Neural cell (in vitro differentiated cells): Measurements from ENCODE around the gene DPP10. TPM values are rescaled to one million over a fixed set of nuclear protein-coding genes. Genes with fewer than 3 reads are reported as not detected.

Source experiments
- H2AFZ ChIP-seq: fragments of 200-600, 300-800 bp; sonication (generic), shearing (Covaris generic); 2 replicates; pipeline ENCODE4 v1.6.0; 2014; ENCODE audit warnings: low read depth, mild to moderate bottlenecking, antibody characterized with exemption, low read length, moderate library complexity
- H3F3A ChIP-seq: fragments of 200-600 bp; shearing (Covaris generic); 2 replicates; pipeline ENCODE4 v1.6.1; 2016; ENCODE audit warnings: mild to moderate bottlenecking, moderate library complexity, mixed read lengths, antibody characterized with exemption, low read length; ENCODE audit not compliant: insufficient read depth, poor library complexity, severe bottlenecking
- H3K27ac ChIP-seq: fragments of 200-600, 300-800 bp; sonication (generic), shearing (Covaris generic); 2 replicates; pipeline ENCODE4 v1.5.1; 2014; ENCODE audit warnings: mild to moderate bottlenecking, low read length, moderate library complexity
- H3K27me3 ChIP-seq: fragments of 300-800, 200-600 bp; sonication (generic), shearing (Covaris generic); 2 replicates; pipeline ENCODE4 v1.6.0; 2014; ENCODE audit warnings: mild to moderate bottlenecking, low read depth, low read length, moderate library complexity; ENCODE audit not compliant: insufficient read depth
- H3K36me3 ChIP-seq: fragments of 300-800, 200-600 bp; sonication (generic), shearing (Covaris generic); 2 replicates; pipeline ENCODE4 v1.5.1; 2014; ENCODE audit warnings: mild to moderate bottlenecking, antibody characterized with exemption, low read length, moderate library complexity; ENCODE audit not compliant: insufficient read depth
- H3K4me2 ChIP-seq: fragments of 300-800, 200-600 bp; sonication (generic), shearing (Covaris generic); 2 replicates; pipeline ENCODE4 v1.6.0; 2014; ENCODE audit warnings: mild to moderate bottlenecking, low read length
- H3K4me3 ChIP-seq: fragments of 300-800, 200-600 bp; sonication (generic), shearing (Covaris generic); 2 replicates; pipeline ENCODE4 v1.5.1; 2014; ENCODE audit warnings: mild to moderate bottlenecking, low read length, moderate library complexity
- H3K79me2 ChIP-seq: fragments of 200-600 bp; shearing (Covaris generic); replicated peaks from 2 replicates; pipeline ENCODE4 v1.6.0; 2014; ENCODE audit warnings: mild to moderate bottlenecking, low read length, moderate library complexity; ENCODE audit not compliant: insufficient read depth
- H3K9ac ChIP-seq: fragments of 300-800, 200-600 bp; sonication (generic), shearing (Covaris generic); 2 replicates; pipeline ENCODE4 v1.6.1; 2016; ENCODE audit warnings: mild to moderate bottlenecking, low read length, mixed read lengths
- H3K9me2 ChIP-seq: fragments of 200-600 bp; shearing (Covaris generic); 2 replicates; pipeline ENCODE4 v1.6.1; 2016; ENCODE audit warnings: mild to moderate bottlenecking, low read length, mixed read lengths; ENCODE audit not compliant: insufficient read depth
- H3K9me3 ChIP-seq: fragments of 200-600, 300-800 bp; sonication (generic), shearing (Covaris generic); 2 replicates; pipeline ENCODE4 v1.6.1; 2016; ENCODE audit warnings: mild to moderate bottlenecking, mixed run types, low read length, moderate library complexity, mixed read lengths
- H4K20me1 ChIP-seq: fragments of 200-600 bp; shearing (Covaris generic); 2 replicates; pipeline ENCODE4 v1.6.1; 2016; ENCODE audit warnings: mild to moderate bottlenecking, mixed run types; ENCODE audit not compliant: insufficient read depth
- EP300 ChIP-seq: fragments of 450-650 bp; conservative IDR thresholded peaks from 2 replicates; pipeline ENCODE4 v1.6.1; 2014; ENCODE audit warnings: antibody characterized with exemption, mild to moderate bottlenecking, moderate library complexity; ENCODE audit not compliant: poor library complexity, severe bottlenecking
- EZH2 ChIP-seq: fragments of 200-600, 300-800 bp; shearing (Covaris generic), sonication (generic); IDR thresholded peaks from 2 replicates; pipeline ENCODE4 v1.6.1; 2014; ENCODE audit warnings: antibody characterized with exemption, low read length, borderline replicate concordance, mild to moderate bottlenecking; ENCODE audit not compliant: insufficient read depth, poor library complexity, severe bottlenecking
- MXI1 ChIP-seq: fragments of 450-650 bp; conservative IDR thresholded peaks from 2 replicates; pipeline ENCODE4 v1.6.1; 2014; ENCODE audit warnings: antibody characterized with exemption, mild to moderate bottlenecking; ENCODE audit not compliant: poor library complexity, severe bottlenecking
- POLR2AphosphoS5 ChIP-seq: IDR thresholded peaks from 2 replicates; pipeline ENCODE4 v1.6.1; 2012
- RAD21 ChIP-seq: fragments of 450-650 bp; conservative IDR thresholded peaks from 2 replicates; pipeline ENCODE4 v1.6.1; 2014; ENCODE audit warnings: antibody characterized with exemption, mild to moderate bottlenecking, moderate library complexity
- SMC3 ChIP-seq: fragments of 450-650 bp; conservative IDR thresholded peaks from 2 replicates; pipeline ENCODE4 v1.6.1; 2014; ENCODE audit warnings: antibody characterized with exemption, mild to moderate bottlenecking, moderate library complexity; ENCODE audit not compliant: poor library complexity
- TAF1 ChIP-seq: IDR thresholded peaks from 2 replicates; pipeline ENCODE4 v1.6.1; 2012; ENCODE audit warnings: low read depth
- polyA plus RNA-seq: library from polyadenylated mRNA; depleted of rRNA; stranded (reverse); fragments of >200 nt; gene quantifications from 2 replicates; pipeline ENCODE4 v1.2.3, GENCODE V29; 2014
- TF ChIP-seq, protein P1 (sequence below): fragments of 450-650 bp; IDR thresholded peaks from 2 replicates; pipeline ENCODE4 v1.5.1; 2014; ENCODE audit warnings: antibody characterized with exemption, mild to moderate bottlenecking, moderate library complexity; ENCODE audit not compliant: poor library complexity, severe bottlenecking
- TF ChIP-seq, protein P2 (sequence below): IDR thresholded peaks from 2 replicates; pipeline ENCODE4 v1.6.1; 2012; ENCODE audit warnings: borderline replicate concordance

The DPP10 gene
- polyA plus RNA-seq, 1 donor from 2014 or later = 13.9 TPM

- TF ChIP-seq POLR2AphosphoS5 (no peak), RAD21 (no peak), MXI1 (no peak), EZH2 (no peak), EP300 (no peak), SMC3 (no peak), TAF1 (no peak)
- TF ChIP-seq, protein P1, sequence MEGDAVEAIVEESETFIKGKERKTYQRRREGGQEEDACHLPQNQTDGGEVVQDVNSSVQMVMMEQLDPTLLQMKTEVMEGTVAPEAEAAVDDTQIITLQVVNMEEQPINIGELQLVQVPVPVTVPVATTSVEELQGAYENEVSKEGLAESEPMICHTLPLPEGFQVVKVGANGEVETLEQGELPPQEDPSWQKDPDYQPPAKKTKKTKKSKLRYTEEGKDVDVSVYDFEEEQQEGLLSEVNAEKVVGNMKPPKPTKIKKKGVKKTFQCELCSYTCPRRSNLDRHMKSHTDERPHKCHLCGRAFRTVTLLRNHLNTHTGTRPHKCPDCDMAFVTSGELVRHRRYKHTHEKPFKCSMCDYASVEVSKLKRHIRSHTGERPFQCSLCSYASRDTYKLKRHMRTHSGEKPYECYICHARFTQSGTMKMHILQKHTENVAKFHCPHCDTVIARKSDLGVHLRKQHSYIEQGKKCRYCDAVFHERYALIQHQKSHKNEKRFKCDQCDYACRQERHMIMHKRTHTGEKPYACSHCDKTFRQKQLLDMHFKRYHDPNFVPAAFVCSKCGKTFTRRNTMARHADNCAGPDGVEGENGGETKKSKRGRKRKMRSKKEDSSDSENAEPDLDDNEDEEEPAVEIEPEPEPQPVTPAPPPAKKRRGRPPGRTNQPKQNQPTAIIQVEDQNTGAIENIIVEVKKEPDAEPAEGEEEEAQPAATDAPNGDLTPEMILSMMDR = no peak
- TF ChIP-seq, protein P2, sequence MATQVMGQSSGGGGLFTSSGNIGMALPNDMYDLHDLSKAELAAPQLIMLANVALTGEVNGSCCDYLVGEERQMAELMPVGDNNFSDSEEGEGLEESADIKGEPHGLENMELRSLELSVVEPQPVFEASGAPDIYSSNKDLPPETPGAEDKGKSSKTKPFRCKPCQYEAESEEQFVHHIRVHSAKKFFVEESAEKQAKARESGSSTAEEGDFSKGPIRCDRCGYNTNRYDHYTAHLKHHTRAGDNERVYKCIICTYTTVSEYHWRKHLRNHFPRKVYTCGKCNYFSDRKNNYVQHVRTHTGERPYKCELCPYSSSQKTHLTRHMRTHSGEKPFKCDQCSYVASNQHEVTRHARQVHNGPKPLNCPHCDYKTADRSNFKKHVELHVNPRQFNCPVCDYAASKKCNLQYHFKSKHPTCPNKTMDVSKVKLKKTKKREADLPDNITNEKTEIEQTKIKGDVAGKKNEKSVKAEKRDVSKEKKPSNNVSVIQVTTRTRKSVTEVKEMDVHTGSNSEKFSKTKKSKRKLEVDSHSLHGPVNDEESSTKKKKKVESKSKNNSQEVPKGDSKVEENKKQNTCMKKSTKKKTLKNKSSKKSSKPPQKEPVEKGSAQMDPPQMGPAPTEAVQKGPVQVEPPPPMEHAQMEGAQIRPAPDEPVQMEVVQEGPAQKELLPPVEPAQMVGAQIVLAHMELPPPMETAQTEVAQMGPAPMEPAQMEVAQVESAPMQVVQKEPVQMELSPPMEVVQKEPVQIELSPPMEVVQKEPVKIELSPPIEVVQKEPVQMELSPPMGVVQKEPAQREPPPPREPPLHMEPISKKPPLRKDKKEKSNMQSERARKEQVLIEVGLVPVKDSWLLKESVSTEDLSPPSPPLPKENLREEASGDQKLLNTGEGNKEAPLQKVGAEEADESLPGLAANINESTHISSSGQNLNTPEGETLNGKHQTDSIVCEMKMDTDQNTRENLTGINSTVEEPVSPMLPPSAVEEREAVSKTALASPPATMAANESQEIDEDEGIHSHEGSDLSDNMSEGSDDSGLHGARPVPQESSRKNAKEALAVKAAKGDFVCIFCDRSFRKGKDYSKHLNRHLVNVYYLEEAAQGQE = no peak
- Histone ChIP-seq H3K9me3 (no peaks in the 10 kb centered on the region), H2AFZ (no peak overlapping the region), H3F3A (no peaks in the 10 kb centered on the region), H3K27me3 (no peaks in the 10 kb centered on the region), H3K79me2 (no peaks in the 10 kb centered on the region), H3K4me2 (no peak overlapping the region), H3K9ac (no peak overlapping the region), H3K9me2 (no peaks in the 10 kb centered on the region), H3K27ac (no peak overlapping the region), H3K36me3 (no peaks in the 10 kb centered on the region), H4K20me1 (no peaks in the 10 kb centered on the region), H3K4me3 (no peak overlapping the region)
Observed at GRCh38 chr2:114659880-114660279, 217.4 kb downstream of the DPP10 start.

DNA sequence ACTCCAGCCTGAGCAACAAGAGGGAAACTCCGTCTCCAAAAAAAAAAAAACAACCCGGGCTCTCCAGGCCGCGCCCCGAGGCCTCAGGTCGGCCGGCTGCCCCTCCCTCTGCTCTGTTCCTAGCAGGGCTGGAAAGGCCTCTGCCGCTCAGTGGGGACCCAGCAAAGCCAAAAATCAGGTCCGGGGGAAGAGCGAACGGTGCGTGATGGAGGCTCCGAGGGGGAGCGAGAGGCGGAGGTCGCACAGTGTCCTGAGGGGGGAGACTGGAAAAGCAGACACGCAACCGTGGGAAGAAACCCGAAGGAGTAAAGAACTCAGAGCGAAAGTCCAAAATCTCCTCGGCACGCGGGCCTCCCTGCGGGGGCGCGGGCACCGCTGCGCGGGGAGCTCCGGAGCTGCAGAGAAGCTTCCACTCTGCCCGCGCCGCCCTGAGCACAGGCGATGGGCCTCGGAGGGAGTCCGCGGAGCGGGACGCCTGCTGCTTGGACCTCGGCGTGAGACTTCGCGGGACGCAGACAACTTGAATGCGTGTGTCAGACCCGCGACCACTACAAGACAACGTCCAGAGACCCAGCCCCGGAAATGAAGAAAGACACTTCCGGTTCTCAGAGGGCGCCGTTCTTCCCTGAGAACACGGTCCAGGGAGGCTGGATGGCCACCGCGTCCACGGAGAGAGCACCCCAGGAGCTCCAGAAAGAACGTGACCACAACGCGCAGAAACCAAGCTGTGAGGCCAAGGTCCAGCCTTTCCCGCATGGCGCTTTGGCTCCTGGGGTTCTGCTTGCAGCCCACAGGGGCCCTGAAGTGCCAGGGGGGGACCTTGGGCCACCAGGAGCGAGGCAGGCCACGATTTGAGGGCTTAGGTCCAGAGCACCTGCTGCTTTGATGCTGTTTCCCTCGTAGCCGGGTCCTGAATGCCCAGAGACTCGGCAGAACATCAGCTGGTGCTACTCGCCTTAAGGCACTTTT, 219.8 kb downstream of the DPP10 start:
- Histone ChIP-seq H3K36me3 (no peaks in the 10 kb centered on the region), H3K27me3 (no peaks in the 10 kb centered on the region), H2AFZ (no peak overlapping the region), H3F3A (no peaks in the 10 kb centered on the region), H3K9me3 (no peaks in the 10 kb centered on the region), H3K4me2 (no peak overlapping the region), H3K27ac (no peak overlapping the region), H3K9ac (no peak overlapping the region), H3K4me3 (no peak overlapping the region), H3K79me2 (no peaks in the 10 kb centered on the region), H4K20me1 (no peaks in the 10 kb centered on the region), H3K9me2 (no peaks in the 10 kb centered on the region)
- TF ChIP-seq TAF1 (no peak), RAD21 (no peak), POLR2AphosphoS5 (no peak), EZH2 (no peak), SMC3 (no peak), MXI1 (no peak)
- TF ChIP-seq, protein P1 = no peak
